Sigmoid colon (tissue), 7 donors: ENCODE data around the gene U2AF2. TPM values are rescaled to one million over a fixed set of nuclear protein-coding genes. Genes with fewer than 3 reads are reported as not detected.

Source experiments
- DNase-seq: peaks from one replicate; pipeline ENCODE4 v3.0.0-alpha.2; 2019
- H3K27ac ChIP-seq, 4 donors: fragments of 200-600 bp; sonication (generic); one replicate each; pipeline ENCODE4 v1.5.1; 2016 to 2019; ENCODE audit warnings: mild to moderate bottlenecking in 1 of 4
- H3K27me3 ChIP-seq, 3 donors: fragments of 200-600 bp; sonication (generic); one replicate each; pipeline ENCODE4 v1.5.1; 2019; ENCODE audit warnings: mild to moderate bottlenecking in 1 of 3
- H3K36me3 ChIP-seq, 4 donors: fragments of 200-600 bp; sonication (generic); one replicate each; pipeline ENCODE4 v1.5.1; 2016 to 2019
- H3K4me1 ChIP-seq, 4 donors: fragments of 200-600 bp; sonication (generic); one replicate each; pipeline ENCODE4 v1.5.1; 2017 to 2019
- H3K4me3 ChIP-seq, 4 donors: fragments of 200-600 bp; sonication (generic); one replicate each; pipeline ENCODE4 v1.5.1; 2017 to 2019; ENCODE audit warnings: mild to moderate bottlenecking in 2 of 4, moderate library complexity in 1 of 4
- H3K9me3 ChIP-seq, 4 donors: fragments of 200-600 bp in 3 of 4; sonication (generic) in 3 of 4; one replicate each; pipeline versions ENCODE4 v1.5.1 to v1.6.1; 2013 to 2019
- EP300 ChIP-seq, 4 donors: sonication (generic); formaldehyde crosslinking; IDR thresholded peaks; one replicate each; pipeline ENCODE4 v1.6.1; 2017; ENCODE audit warnings: antibody characterized with exemption in 4 of 4
- POLR2A ChIP-seq, 2 donors: fragments of 450-650 bp; IDR thresholded peaks; one replicate each; pipeline ENCODE4 v1.6.1; 2016; ENCODE audit warnings: antibody characterized with exemption in 2 of 2, mild to moderate bottlenecking in 2 of 2, moderate library complexity in 2 of 2
- POLR2AphosphoS5 ChIP-seq, 4 donors: sonication (generic); formaldehyde crosslinking; IDR thresholded peaks; one replicate each; pipeline ENCODE4 v1.6.1; 2017; ENCODE audit warnings: antibody characterized with exemption in 4 of 4
- WGBS, 2 donors: extraction: QIAGEN DNeasy Blood & Tissue Kit; methylation state at CpG; one replicate each; pipeline ENCODE4 v1.1.7; 2013; 5-methylcytosine and 5-hydroxymethylcytosine counted together
- intact Hi-C: fragments of 100-400 bp; cut with DNase I; formaldehyde crosslinking; loops from one replicate; pipeline ENCODE4 v1.15.1; 2023
- polyA plus RNA-seq, 3 donors: library from polyadenylated mRNA; stranded (reverse); fragments of 200-250 nt; gene quantifications; one replicate each; pipeline ENCODE4 v1.2.3, GENCODE V29; 2013
- total RNA-seq, 4 donors: library from RNA; depleted of rRNA; stranded (reverse); fragments of >200 nt; gene quantifications; one replicate each; pipeline ENCODE4 v1.1.0, GENCODE V29; 2016
- TF ChIP-seq, protein P1 (sequence below), 4 experiments: fragments of 450-650 bp in 3 of 4; fragments of 200-600 bp in 1 of 4; IDR thresholded peaks; one replicate each; pipeline ENCODE4 v1.5.1; 2016 to 2019; ENCODE audit warnings: antibody characterized with exemption in 4 of 4, mild to moderate bottlenecking in 3 of 4, moderate library complexity in 2 of 4
- donor health status: healthy with polysubstance abuse.
- donor health status: Bipolar disorder and iron deficiency.
- donor health status: healthy.

U2AF2 gene
- total and polyA plus RNA-seq, 7 donors: 52.1 to 162 (median 79.7) TPM

DNA sequence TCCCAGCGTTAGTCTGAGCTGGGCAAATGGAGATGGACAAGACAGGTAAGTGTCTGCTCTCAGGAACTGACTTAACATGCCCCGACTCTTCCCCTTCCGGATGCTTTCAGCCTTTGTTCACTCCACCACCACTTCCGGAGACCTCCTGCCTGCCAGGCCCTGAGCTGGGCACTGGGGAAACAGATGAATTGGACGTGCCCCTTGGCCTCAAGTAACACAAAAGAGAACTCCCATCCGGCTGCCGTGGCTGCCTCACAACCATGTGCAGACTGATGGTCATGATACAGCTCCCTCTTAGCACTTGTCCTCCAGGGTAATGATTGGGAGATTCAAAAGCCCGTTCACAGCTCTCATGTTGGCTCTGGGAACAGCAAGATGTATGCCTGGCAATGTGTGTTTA, 37.4 kb upstream of the U2AF2 start:
- H3K27me3 ChIP-seq: no peaks in the 10 kb centered on the region
- TF ChIP-seq POLR2A (IDR thresholded peaks at IDR 0.05) (no peak), EP300 (IDR thresholded peaks at IDR 0.05) (no peak), POLR2AphosphoS5 (IDR thresholded peaks at IDR 0.05) (no peak)
- TF ChIP-seq, protein P1, sequence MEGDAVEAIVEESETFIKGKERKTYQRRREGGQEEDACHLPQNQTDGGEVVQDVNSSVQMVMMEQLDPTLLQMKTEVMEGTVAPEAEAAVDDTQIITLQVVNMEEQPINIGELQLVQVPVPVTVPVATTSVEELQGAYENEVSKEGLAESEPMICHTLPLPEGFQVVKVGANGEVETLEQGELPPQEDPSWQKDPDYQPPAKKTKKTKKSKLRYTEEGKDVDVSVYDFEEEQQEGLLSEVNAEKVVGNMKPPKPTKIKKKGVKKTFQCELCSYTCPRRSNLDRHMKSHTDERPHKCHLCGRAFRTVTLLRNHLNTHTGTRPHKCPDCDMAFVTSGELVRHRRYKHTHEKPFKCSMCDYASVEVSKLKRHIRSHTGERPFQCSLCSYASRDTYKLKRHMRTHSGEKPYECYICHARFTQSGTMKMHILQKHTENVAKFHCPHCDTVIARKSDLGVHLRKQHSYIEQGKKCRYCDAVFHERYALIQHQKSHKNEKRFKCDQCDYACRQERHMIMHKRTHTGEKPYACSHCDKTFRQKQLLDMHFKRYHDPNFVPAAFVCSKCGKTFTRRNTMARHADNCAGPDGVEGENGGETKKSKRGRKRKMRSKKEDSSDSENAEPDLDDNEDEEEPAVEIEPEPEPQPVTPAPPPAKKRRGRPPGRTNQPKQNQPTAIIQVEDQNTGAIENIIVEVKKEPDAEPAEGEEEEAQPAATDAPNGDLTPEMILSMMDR (IDR thresholded peaks at IDR 0.05): no peak
- 91 to 93% methylated on average over 8 of the region's 8 CpGs for WGBS, 2 donors
- no peaks in the 10 kb centered on the region for H3K4me1 ChIP-seq
- no peaks in the 10 kb centered on the region for H3K9me3 ChIP-seq
- peaks cover 17 to 61% (median 37%) of the 10 kb centered on the region in 4 donors for H3K36me3 ChIP-seq
- H3K27ac ChIP-seq: no peak overlapping the region
- intact Hi-C loops: no loop called here
- H3K4me3 ChIP-seq: no peak overlapping the region
- DNase-seq: no peak

DNA sequence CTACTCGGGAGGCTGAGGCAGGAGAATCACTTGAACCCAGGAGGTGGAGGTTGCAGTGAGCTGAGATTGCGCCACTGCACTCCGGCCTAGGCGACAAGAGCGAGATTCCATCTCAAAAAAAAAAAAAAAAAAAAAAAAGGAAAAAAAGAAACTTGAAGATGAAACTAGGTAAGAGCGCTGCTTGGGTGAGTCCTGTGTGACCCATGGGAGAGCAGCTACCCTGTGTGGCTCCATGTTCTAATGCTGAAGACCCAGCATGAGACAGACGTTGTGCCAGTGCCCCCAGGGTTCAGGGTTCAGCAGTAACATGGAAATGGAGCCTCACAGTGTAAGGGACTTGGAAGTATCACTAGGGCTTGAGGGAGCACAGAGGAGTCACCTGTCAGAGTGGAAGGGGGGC, 36.4 kb upstream of the U2AF2 start:
- Histone ChIP-seq H3K4me1 (peaks cover 0 to 2% (median 2%) of the 10 kb centered on the region in 4 donors), H3K27ac (peak overlapping the region in 1 of 4 donors; percentile 51), H3K36me3 (peaks cover 17 to 61% (median 37%) of the 10 kb centered on the region in 4 donors), H3K27me3 (no peaks in the 10 kb centered on the region), H3K9me3 (no peaks in the 10 kb centered on the region), H3K4me3 (no peak overlapping the region)
- no peak for TF ChIP-seq POLR2AphosphoS5 (IDR thresholded peaks at IDR 0.05)
- no peak for TF ChIP-seq EP300 (IDR thresholded peaks at IDR 0.05)
- TF ChIP-seq, protein P1 (IDR thresholded peaks at IDR 0.05): no peak
- TF ChIP-seq POLR2A (IDR thresholded peaks at IDR 0.05): no peak
- no peak for DNase-seq
- WGBS, 2 donors: 83 to 91% methylated on average over 7 of the region's 7 CpGs
- intact Hi-C loops: no loop called here

DNA sequence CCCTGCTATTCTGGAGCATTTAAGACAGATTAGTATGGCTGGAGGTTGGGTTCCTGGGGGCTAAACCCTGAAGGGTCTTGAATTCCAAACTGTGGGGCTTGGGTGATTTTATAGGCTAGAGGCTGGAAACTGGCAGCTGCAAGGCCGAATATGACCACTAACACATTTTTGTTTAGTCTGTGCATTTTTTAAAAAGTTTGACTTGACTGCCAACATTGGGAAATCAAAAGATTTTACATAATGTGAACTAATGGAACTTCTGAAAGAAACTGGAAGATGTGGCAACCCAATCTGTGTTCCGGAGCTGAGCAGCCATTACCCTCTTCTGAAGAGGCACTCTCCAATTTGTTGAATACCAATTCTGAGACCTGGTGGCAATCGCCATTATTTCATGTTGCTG, 35.5 kb upstream of the U2AF2 start:
- DNase-seq: no peak
- TF ChIP-seq POLR2AphosphoS5 (IDR thresholded peaks at IDR 0.05) (no peak), POLR2A (IDR thresholded peaks at IDR 0.05) (no peak), EP300 (IDR thresholded peaks at IDR 0.05) (no peak)
- TF ChIP-seq, protein P1 (IDR thresholded peaks at IDR 0.05): no peak
- 78 to 84% methylated on average over 3 of the region's 3 CpGs for WGBS, 2 donors
- peaks cover 0 to 8% (median 7%) of the 10 kb centered on the region in 4 donors for H3K4me1 ChIP-seq
- intact Hi-C loops: no loop called here
- no peak overlapping the region for H3K4me3 ChIP-seq
- H3K27ac ChIP-seq: peak overlapping the region in 1 of 4 donors; percentile 51
- H3K36me3 ChIP-seq: peaks cover 17 to 53% (median 35%) of the 10 kb centered on the region in 4 donors
- H3K27me3 ChIP-seq: no peaks in the 10 kb centered on the region
- H3K9me3 ChIP-seq: no peaks in the 10 kb centered on the region

DNA sequence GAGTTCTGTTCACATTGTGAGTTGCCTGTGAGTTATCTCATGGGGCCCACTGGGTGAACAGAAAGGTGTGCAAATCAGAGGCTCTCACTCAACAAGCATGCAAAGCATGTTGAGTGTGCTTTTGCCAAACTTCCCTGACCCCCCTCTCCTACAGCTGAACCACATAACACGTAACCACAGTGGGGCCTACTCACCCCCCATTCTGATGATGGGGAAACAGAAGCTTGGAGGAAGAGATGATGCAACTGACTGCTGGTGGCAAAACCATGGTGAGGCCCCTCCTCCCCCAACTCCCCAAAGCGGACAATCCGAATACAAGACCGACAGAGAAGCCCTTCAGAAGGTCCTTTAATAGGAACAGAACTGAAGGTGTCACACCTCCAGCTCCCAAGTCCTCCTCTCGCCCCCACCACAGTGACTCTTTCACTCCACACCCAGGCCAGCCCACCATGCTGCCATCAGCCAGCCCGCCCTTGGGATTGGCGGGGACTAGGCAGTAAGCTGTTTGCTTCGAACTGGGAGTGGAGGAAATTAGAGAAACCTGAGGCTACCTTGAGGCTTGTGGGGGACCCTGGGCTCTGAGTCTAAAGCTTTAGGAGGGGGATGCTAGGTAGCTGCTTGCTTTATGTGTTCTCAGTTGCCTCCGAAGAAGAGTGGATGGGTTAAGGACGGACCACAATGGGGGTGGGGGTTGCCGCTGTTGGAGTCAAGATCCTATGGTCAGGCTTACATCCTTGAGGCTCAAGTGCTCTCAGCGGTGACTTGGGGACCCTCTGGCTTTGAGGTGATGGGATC, 34.2 kb upstream of the U2AF2 start:
- no peak for DNase-seq
- Histone ChIP-seq H3K36me3 (peaks cover 11 to 41% (median 24%) of the 10 kb centered on the region in 4 donors), H3K27ac (no peak overlapping the region), H3K4me3 (no peak overlapping the region), H3K27me3 (no peaks in the 10 kb centered on the region), H3K4me1 (peaks cover 0 to 14% (median 13%) of the 10 kb centered on the region in 4 donors), H3K9me3 (no peaks in the 10 kb centered on the region)
- 83 to 93% methylated on average over 12 of the region's 12 CpGs for WGBS, 2 donors
- intact Hi-C loops: no loop called here
- TF ChIP-seq, protein P1 (IDR thresholded peaks at IDR 0.05): no peak
- TF ChIP-seq POLR2AphosphoS5 (IDR thresholded peaks at IDR 0.05) (no peak), EP300 (IDR thresholded peaks at IDR 0.05) (no peak), POLR2A (IDR thresholded peaks at IDR 0.05) (no peak)
